Body of pancreas (tissue), 4 donors: ENCODE results near the gene BCL2L12.

ENCODE experiments used
- POLR2A ChIP-seq, 3 donors: fragments of 450-650 bp; IDR thresholded peaks; one replicate each; pipeline ENCODE4 v1.6.1; 2016; ENCODE audit warnings: antibody characterized with exemption in 3 of 3, mild to moderate bottlenecking in 2 of 3
- TF ChIP-seq, protein P1 (sequence below), 7 experiments: fragments of 450-650 bp in 4 of 7; fragments of 200-600 bp in 3 of 7; sonication (generic) in 3 of 7; IDR thresholded peaks; one replicate each; pipeline ENCODE4 v1.5.1; 2016 to 2019; ENCODE audit warnings: antibody characterized with exemption in 7 of 7

DNA sequence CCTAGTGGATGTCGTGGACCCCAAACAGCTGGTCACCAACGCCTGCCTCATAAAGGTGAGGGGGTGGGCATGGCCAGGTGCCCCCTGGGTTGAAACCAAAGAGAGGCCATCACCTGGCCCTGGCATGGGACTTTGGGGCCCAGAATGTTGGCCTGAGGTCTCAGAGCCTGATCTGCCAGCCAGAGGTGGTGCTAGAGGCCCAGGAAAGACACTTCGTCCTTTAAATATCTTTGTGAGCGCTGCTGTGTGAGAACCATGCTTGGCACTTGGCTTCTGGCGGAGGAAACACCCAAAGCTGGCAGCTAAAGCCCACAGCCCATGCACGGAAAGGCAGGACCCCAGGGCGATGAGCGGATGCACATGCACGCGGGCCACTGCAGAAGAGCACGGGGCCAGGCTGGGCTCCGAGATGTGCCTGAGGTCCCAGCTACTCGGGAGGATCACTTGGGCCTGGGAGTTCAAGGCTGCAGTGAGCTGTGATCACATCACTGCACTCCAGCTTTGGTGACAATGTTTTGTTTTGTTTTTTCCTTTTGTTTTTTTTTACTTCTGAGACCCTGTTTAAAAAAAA is 19.3 kb downstream of the BCL2L12 start:
- TF ChIP-seq, protein P1, sequence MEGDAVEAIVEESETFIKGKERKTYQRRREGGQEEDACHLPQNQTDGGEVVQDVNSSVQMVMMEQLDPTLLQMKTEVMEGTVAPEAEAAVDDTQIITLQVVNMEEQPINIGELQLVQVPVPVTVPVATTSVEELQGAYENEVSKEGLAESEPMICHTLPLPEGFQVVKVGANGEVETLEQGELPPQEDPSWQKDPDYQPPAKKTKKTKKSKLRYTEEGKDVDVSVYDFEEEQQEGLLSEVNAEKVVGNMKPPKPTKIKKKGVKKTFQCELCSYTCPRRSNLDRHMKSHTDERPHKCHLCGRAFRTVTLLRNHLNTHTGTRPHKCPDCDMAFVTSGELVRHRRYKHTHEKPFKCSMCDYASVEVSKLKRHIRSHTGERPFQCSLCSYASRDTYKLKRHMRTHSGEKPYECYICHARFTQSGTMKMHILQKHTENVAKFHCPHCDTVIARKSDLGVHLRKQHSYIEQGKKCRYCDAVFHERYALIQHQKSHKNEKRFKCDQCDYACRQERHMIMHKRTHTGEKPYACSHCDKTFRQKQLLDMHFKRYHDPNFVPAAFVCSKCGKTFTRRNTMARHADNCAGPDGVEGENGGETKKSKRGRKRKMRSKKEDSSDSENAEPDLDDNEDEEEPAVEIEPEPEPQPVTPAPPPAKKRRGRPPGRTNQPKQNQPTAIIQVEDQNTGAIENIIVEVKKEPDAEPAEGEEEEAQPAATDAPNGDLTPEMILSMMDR (IDR thresholded peaks at IDR 0.05): no peak
- TF ChIP-seq POLR2A (IDR thresholded peaks at IDR 0.05): no peak
